Epithelial cell of proximal tubule (primary cell): Measurements from ENCODE around the gene ADAMTSL3. TPM values are rescaled to one million over a fixed set of nuclear protein-coding genes. Genes with fewer than 3 reads are reported as not detected.

Source experiments
- DNase-seq: peaks from one replicate; pipeline ENCODE4 v3.0.0-alpha.2; 2011; ENCODE audit warnings: low read depth
- H3K4me3 ChIP-seq: 2 replicates; pipeline ENCODE4 v1.5.1; 2011; ENCODE audit warnings: low read depth, mild to moderate bottlenecking, low read length
- CTCF ChIP-seq: conservative IDR thresholded peaks from 2 replicates; pipeline ENCODE4 v1.5.1; 2012; ENCODE audit warnings: low read depth, mild to moderate bottlenecking, low read length
- total RNA-seq: library from RNA; depleted of rRNA; stranded (reverse); fragments of >200 nt; gene quantifications from 2 replicates; pipeline ENCODE4 v1.2.3, GENCODE V29; 2015

Gene ADAMTSL3
- total RNA-seq, 1 donor from 2014 or later: 0.58 TPM

- H3K4me3 ChIP-seq: no peak overlapping the region
- no peak for DNase-seq
- TF ChIP-seq CTCF: no peak
These were observed 276.7 kb downstream of the ADAMTSL3 start for GRCh38 chr15:83930392-83931212.

GRCh38 chr15:83935774-83936173, 281.9 kb downstream of the ADAMTSL3 start:
- TF ChIP-seq CTCF: no peak
- no peak for DNase-seq
- H3K4me3 ChIP-seq: no peak overlapping the region

GRCh38 chr15:83940136-83940535, 286.2 kb downstream of the ADAMTSL3 start:
- TF ChIP-seq CTCF: no peak
- no peak for DNase-seq
- H3K4me3 ChIP-seq: no peak overlapping the region

- TF ChIP-seq CTCF: no peak
- no peak overlapping the region for H3K4me3 ChIP-seq
- no peak for DNase-seq
These were observed 289.1 kb downstream of the ADAMTSL3 start for GRCh38 chr15:83943043-83943442.

GRCh38 chr15:83943849-83944404, 290.0 kb downstream of the ADAMTSL3 start:
- no peak for TF ChIP-seq CTCF
- DNase-seq: no peak
- H3K4me3 ChIP-seq: no peak overlapping the region

- H3K4me3 ChIP-seq: no peak overlapping the region
- no peak for TF ChIP-seq CTCF
These were observed 293.2 kb downstream of the ADAMTSL3 start for GRCh38 chr15:83947156-83947555.

GRCh38 chr15:83954506-83954905, 300.6 kb downstream of the ADAMTSL3 start:
- H3K4me3 ChIP-seq: no peak overlapping the region
- TF ChIP-seq CTCF: no peak
- no peak for DNase-seq

More at GRCh38 chr15:83947156-83947555, 293.2 kb downstream of the ADAMTSL3 start:
- DNase-seq: no peak
